Esophagus squamous epithelium (tissue), 4 donors: ENCODE measurements around the gene MESD.

Experiments
- CTCF ChIP-seq, 6 experiments: fragments of 450-650 bp in 4 of 6; fragments of 200-600 bp in 2 of 6; sonication (generic) in 2 of 6; IDR thresholded peaks; one replicate each; pipeline ENCODE4 v1.5.1; 2016 to 2019; ENCODE audit warnings: antibody characterized with exemption in 6 of 6, mild to moderate bottlenecking in 4 of 6, moderate library complexity in 4 of 6
- POLR2A ChIP-seq, 4 donors: fragments of 450-650 bp; IDR thresholded peaks; one replicate each; pipeline ENCODE4 v1.6.1; 2017; ENCODE audit warnings: antibody characterized with exemption in 4 of 4, mild to moderate bottlenecking in 4 of 4, moderate library complexity in 3 of 4

DNA sequence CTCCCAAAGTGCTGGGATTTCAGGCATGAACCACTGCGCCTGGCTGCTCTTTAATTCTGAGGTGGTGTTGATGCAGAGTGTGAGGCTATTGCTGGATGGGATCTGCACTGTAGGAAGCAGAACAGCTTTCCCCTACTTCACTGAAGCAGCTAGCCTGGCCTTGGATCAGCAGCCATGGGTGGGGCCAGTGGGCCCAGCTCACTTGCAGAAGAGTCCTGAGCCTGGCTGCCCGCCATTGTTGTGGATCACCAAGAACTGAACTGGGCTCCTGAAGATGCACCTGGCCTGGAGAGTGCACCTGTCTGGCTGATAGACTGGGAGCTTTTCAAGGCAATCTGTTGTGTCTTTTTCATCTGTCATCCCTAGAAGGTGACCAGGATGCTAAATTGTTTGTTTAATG is 23.0 kb upstream of the MESD start:
- TF ChIP-seq CTCF (IDR thresholded peaks at IDR 0.05) = no peak
- TF ChIP-seq POLR2A (IDR thresholded peaks at IDR 0.05) = no peak
